ENCODE measurements around the gene HMCN1. TPM values are rescaled to one million over a fixed set of nuclear protein-coding genes. Genes with fewer than 3 reads are reported as not detected.
"Not testable (repeated sequence)": the region's sequence is repeated elsewhere in the genome, so short reads cannot be mapped to it uniquely, and the experiment has no call there.

HMCN1 gene
- total RNA-seq, 1 donor from 2014 or later, result 1.6 TPM

DNA sequence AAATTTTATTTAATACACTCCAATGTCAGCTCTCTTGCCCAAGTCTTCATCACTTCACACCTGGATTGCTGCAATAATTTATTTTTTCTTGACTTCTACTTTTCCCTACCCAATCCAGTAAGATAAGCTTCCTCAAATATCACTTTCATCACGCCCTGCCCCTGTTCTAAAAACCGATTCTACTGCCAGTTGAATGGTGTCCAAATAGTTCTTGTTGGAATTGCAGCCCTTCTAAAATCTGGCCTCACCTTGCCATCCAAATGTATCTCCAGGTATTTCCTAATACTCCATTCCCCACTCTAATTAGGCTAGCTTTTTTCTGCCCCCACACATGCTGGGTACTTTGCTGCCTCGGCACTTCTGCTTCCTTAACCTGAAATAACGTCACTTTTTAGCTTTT, 152.5 kb downstream of the HMCN1 start:
- DNase-seq (ENCODE audit: low read depth), result no peak
- TF ChIP-seq, protein P1, sequence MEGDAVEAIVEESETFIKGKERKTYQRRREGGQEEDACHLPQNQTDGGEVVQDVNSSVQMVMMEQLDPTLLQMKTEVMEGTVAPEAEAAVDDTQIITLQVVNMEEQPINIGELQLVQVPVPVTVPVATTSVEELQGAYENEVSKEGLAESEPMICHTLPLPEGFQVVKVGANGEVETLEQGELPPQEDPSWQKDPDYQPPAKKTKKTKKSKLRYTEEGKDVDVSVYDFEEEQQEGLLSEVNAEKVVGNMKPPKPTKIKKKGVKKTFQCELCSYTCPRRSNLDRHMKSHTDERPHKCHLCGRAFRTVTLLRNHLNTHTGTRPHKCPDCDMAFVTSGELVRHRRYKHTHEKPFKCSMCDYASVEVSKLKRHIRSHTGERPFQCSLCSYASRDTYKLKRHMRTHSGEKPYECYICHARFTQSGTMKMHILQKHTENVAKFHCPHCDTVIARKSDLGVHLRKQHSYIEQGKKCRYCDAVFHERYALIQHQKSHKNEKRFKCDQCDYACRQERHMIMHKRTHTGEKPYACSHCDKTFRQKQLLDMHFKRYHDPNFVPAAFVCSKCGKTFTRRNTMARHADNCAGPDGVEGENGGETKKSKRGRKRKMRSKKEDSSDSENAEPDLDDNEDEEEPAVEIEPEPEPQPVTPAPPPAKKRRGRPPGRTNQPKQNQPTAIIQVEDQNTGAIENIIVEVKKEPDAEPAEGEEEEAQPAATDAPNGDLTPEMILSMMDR (conservative IDR thresholded peaks at IDR 0.05; ENCODE audit: low read depth, low read length), result no peak
- H3K4me3 ChIP-seq (ENCODE audit: low read depth, low read length), result no peak overlapping the region

DNA sequence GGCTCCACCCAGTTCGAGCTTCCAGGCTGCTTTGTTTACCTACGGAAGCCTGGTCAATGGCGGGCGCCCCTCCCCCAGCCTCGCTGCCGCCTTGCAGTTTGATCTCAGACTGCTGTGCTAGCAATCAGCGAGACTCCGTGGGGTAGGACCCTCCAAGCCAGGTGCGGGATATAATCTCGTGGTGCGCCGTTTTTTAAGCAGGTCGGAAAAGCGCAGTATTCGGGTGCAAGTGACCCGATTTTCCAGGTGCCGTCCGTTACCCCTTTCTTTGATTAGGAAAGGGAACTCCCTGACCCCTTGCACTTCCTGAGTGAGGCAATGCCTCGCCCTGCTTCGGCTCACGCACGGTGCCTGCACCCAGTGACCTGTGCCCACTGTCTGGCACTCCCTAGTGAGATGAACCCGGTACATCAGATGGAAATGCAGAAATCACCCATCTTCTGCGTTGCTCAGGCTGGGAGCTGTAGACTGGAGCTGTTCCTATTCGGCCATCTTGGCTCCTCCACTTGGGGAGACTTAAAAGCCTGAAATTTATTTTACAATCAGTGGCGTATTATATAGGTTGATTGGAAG, 158.7 kb downstream of the HMCN1 start:
- H3K4me3 ChIP-seq (ENCODE audit: low read depth, low read length); DNase-seq (ENCODE audit: low read depth): not testable (repeated sequence)

DNA sequence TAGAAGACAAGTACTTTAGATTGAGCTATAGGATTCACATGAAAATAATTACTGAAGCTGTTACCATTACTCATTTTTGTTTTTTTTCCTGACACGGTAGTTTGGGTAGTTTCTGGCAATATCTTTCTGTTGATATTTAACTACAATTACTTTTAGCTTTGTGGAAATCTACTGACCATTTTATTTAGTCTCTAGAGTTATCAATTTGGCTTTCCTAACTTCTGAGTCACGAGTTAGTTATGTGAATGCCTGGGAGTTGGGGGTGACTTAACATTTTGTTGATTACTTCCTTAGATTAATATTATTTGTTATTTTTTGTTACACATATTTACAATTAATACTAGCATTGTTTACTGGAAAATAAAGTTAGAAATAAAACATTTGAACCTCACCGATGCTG, 160.6 kb downstream of the HMCN1 start:
- no peak for DNase-seq (ENCODE audit: low read depth)
- no peak overlapping the region for H3K4me3 ChIP-seq (ENCODE audit: low read depth, low read length)
- TF ChIP-seq, protein P1 (conservative IDR thresholded peaks at IDR 0.05; ENCODE audit: low read depth, low read length), result no peak

DNA sequence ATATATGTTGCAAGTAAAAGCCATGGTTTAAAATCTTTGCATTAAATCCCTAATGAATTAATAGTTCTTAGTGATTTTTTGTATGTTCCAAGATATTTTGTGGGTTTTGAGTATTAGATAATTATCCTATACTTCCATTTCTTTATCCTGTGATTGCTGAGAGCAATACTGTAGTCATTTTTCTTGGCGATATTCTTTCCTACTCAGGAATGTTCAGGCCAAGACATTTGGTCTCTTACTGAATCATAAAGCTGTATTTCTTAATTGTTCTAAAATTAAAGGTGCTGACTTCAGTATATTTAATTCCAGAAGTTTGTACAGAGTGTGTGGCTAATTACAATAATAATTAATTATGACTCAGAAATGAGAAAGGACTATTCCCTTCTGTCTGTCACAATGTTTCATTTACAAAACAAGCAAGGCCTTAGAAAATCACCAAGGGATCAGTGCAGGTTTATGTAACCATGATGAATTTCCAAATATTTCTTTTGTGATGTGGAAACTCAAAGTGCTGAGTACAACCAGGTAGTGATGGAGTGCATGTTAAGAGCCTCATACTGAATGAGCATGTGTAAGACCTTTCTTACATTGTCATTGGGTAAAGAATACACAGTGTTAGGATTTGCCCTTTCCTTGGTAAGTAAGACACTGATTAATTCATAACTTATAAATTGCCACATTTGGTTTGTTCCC, 161.2 kb downstream of the HMCN1 start:
- DNase-seq (ENCODE audit: low read depth), result no peak
- no peak overlapping the region for H3K4me3 ChIP-seq (ENCODE audit: low read depth, low read length)
- TF ChIP-seq, protein P1 (conservative IDR thresholded peaks at IDR 0.05; ENCODE audit: low read depth, low read length), result no peak

DNA sequence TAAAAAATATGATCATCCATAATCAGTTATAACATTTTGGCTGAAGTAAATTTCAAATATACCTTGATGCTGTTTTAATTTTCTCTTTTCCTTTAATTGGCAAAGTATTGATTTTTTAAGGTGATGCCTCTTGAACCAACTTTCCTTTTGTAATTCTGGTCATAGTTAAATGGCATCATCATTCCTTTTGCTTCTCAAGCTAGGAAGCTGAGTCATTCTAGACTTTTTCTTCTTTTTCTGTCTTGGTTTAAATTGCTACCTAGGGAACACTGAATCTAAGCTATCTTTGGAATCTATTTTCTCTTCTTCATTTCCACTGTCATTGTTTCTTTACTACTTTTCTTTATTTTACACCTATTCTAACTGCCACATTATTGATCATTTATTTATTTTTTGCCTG, 162.7 kb downstream of the HMCN1 start:
- TF ChIP-seq, protein P1 (conservative IDR thresholded peaks at IDR 0.05; ENCODE audit: low read depth, low read length), result no peak
- no peak overlapping the region for H3K4me3 ChIP-seq (ENCODE audit: low read depth, low read length)
- no peak for DNase-seq (ENCODE audit: low read depth)

DNA sequence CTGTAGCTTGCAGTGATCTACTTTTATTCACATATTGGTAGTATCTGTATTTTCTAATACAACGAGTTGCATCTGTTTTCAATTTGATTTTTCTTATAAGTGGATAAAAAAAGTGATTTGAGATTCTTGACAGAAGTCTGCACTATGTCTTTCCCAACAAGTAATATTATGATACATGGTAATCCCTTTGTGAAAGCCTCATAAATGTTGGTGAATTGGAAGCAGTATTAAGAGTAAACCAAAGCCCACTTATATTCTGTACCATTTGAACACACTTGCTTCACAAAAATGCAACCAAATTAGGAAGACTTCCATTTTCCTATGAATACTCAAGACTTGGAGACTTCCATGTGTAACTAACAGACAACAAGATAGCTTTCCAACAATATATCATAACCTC, 172.0 kb downstream of the HMCN1 start:
- TF ChIP-seq, protein P1 (conservative IDR thresholded peaks at IDR 0.05; ENCODE audit: low read depth, low read length), result no peak
- H3K4me3 ChIP-seq (ENCODE audit: low read depth, low read length), result no peak overlapping the region
- DNase-seq (ENCODE audit: low read depth), result no peak

DNA sequence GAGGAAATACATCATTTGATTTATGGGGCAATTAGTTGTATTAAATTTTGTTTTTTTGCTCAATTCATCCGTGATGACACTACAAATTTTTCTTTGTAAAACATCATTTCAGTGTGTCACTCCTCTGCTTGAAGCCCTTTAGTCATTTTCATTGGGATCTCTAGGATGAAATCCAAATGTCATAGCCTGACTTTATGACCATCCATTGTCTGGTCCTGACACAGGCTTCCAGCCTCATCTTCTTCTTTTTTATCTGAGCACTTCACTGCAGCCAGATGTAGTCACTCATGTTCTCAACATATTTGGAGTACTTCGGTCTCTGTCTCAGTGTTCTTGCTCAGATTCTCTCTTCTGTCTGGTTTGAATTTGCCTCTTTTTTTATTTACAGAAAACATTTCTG, 173.1 kb downstream of the HMCN1 start:
- TF ChIP-seq, protein P1 (conservative IDR thresholded peaks at IDR 0.05; ENCODE audit: low read depth, low read length), result no peak
- DNase-seq (ENCODE audit: low read depth), result no peak
- H3K4me3 ChIP-seq (ENCODE audit: low read depth, low read length), result no peak overlapping the region

Data from epithelial cell of proximal tubule (primary cell).